Limb (tissue), 2 donors: ENCODE results near the gene COPS3.

Experiments used
- DNase-seq, 2 donors: peaks; one replicate each; pipeline ENCODE4 v3.0.0-alpha.2; 2016; ENCODE audit errors: extremely low spot score in 2 of 2

The COPS3 gene

DNA sequence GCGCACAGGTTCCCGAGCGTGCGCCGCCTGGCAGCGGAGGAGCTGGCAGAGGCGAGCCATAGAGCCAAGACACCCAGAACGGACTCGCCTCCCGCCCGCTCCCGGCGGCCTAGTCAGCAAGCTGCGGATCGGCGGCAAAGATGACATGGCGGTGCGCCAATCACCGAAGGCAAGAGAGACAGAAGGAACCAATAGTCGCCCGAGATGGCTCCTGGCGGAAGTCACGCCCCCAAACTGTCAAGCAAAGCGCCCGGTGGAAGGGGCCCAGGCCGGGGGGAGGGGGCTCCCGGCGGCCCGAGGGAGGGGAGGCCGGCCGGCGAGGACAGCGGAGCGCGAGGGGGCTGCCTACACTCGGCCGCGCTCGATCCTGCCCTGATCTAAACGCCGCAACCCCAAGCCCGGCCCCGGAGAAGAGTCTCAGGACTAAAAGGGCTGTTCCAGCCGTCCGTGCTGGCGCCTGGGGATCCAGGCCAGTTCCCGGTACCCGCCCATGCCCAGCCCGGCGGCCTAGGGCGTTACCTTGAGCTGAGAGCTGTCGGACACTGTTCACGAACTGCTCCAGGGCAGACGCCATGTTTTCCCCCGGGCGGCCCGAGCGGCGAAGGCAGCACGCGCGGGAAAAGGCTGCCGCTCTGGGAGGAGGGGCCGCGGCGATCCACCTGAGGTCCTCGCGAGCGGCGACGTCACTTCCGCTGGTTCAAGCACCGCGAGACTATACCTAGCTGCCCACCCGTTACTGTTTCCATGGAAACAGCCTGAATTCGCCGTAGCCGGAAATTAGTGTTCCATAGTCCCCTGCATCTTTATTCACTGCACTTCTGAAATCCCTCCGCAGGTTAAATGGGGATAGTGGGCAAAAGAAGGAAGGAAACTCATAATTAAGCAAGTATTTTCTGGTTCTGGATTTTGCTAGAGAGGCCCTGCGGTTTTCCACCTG is at the start of gene COPS3:
TSS of gene COPS3 (minus strand) at position 634 of the 937 bp plus-strand sequence. CDS start at position 574, 60 bp downstream.
- DNase-seq = peak; percentile 97 to 98

DNA sequence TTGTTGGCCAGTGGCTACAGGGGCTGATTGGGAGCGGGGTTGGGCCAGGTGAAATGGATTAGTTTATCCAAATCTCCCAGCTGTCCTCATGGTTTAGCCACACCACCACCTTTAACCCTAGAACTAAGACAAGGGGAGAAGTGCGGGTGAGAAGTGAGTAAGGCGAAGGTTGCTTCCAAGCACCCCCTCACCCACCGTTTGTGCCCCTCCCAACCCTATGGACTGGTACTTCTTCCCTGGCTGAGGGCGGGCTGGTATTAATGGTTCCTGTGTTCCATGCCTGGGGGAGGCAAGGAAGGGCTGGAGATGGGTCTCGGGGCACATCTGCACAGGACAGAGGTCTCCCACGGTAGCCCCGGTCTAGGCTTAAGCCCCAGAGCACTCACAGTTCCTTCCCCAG is 47.2 kb upstream of the COPS3 start:
- DNase-seq = no peak

DNA sequence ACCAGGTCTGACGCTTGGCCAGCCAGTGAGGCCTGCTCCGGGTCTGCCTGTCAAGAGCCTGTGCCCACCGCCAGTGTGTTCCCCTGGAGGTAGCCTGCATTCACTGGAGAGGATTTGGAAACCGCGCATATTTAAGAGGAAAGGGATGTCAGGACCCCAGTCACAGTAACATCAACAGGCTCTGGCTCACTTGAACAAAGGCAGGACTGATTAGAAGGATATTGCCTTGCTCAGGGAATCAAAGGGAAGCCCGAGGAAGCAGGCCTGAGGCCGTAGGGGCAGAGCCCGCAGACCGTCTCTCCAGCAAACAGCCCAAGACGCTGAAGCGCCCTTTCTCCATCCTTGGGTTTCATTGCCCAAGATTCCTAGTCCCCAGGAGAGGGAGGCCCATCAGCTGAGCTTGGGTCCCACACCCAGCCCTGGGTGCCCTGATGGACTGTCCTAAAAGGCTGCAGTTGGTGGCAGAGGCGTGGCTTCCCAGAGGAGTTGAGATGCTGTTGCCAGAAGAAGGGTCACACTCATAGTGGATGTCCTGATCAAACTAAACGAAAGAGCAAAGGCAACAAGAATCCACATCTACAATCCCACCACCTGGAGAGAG is 45.3 kb upstream of the COPS3 start:
- DNase-seq = no peak

DNA sequence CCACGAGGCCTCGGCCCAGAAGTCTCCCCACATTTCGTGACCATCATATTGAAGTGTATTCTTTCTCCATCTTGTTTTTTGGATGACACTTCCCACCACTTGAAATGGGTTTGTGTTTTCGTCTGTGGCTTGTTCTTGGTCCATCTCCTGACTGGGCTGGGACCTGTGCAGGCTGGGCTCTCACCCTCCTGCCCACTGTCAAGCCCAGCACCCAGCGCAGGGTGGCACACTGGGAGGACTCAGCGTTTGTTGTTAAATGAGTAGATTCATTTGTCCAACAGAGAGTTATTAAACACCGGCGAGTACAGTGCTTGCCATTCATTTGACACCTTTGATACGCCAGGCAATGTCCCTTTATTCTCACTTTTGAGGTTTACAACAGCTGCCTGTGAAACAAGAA is 44.8 kb upstream of the COPS3 start:
- no peak for DNase-seq

DNA sequence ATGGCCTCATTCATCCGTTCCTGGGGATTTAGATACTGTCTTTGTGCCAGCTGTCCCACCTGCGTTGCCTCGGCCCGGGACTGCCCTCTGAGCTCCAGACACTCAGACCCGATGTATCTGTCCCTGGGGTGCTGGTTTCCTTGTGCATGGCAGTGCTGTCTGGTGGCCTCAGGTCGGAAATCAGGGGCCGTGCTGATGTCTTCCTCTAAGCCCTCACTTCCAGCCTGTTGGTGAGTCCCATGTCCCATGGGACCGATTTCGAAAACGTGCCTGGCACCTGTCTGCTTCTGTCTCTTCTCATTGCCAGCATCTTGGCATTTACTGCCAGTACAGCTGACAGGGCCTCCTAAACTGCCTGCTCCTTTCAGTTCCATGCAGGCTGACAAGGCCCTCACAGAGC is 44.2 kb upstream of the COPS3 start:
- no peak for DNase-seq

DNA sequence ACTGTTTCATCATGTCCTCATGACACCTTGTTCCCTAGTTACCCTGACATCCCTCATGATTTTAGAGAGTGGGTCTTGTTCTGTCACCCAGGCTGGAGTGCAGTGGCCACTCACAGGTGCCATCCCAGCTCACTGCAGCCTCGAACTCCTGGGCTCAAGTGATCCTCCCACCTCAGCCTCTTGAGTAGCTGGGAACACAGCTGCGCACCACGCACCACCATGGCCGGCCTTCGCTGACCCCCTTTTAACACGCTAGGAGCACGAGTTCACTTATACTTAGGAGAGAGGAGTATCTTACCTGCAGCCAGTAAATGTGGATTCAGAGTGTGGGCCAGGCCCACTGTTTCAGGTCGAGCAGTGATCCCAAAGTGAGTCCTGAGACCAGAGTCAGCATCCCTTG is 43.6 kb upstream of the COPS3 start:
- no peak for DNase-seq

DNA sequence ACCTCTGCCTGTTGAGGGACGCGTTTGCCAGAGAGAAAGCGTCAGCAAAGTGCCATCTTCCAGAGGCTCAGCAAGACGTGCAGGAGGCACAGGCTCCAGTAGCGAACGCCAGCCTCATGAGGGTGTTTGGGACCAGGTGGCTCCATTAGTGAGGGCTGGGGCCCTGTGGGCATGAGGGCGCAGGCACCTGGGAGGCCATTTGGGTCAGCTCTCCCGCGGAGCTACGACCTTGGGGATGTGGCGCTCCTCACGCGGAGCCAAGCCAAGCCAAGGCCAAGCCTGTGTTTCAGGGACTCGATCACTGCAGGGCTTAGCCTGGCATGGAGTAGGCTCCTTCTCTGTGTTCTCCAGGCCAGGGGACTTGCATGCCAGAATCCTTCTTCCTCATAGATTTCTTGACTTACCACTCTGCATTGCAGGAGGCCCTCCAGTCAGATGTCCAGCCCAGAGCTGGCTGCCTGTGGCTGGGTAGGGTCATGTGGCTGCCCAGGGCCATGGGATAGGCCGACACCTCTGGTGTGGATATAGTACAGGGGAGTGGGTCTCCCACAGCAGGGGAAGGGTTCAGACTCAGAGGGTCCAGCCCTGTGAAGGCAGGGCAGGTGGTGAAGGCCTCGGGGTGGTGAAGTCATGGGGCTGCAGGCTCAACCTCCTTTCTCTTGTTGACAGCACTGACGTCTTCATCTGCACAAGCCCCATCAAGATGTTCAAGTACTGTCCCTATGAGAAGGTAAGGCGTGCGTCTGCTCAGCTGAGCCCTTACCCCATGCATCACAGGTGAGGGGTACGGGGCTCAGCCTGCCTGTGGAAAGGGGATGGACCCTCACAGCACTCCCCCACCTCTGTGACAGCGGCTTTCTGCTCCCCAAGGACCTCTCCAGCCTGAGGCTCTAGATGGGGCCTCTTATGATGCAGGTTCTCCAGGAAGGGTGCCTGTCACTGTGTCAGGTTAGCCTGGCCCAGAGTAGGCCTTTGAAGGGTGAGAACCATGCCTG is 41.8 kb upstream of the COPS3 start:
- DNase-seq = no peak

DNA sequence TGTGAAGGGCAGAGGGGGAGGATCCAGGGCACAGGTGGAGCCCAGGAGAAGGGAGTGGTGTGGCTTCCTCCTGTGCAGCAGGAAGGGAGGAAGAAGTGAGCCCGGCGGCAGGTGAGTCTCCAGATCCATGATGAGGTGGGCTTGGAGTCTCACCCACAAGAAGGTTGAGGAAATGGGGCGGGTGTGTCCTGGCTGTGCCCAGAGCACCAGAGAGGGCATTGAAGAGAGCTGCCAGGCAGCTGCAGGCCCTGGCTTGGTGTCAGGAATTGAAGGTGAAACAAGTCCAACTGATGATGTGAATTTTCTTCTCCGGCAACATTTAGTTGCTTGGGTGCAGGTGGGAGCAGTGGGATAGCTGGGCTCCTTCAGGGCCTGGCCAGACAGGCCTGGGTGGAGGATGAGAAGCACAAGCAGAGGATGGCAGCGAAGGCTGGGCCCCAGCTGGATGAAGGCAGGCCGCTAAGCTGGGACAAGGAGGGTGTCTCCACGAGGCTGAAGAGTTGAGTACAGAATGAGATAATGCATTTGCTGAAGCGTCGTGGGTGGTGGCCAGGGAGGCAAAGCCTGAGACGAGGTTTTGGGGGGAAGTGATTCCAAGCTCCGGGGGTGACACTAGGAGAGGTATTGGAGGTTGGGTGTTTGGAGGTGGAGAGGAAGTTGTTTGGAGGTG is 40.4 kb upstream of the COPS3 start:
- DNase-seq = no peak

DNA sequence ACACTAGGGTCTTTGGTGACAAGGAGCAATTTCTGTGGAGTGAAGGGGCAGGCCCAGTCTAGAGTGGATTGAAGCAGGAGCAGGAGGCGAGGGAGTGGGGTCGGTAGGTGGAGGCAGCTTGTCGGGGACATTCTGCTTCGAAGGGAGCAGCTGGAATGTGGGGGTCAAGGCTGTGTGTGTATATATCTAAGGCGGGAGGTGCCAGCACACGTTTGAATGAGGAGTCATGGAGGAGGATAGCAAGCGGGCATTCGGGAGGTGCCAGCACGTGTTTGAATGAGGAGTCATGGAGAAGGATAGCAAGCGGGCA is 39.8 kb upstream of the COPS3 start:
- no peak for DNase-seq

DNA sequence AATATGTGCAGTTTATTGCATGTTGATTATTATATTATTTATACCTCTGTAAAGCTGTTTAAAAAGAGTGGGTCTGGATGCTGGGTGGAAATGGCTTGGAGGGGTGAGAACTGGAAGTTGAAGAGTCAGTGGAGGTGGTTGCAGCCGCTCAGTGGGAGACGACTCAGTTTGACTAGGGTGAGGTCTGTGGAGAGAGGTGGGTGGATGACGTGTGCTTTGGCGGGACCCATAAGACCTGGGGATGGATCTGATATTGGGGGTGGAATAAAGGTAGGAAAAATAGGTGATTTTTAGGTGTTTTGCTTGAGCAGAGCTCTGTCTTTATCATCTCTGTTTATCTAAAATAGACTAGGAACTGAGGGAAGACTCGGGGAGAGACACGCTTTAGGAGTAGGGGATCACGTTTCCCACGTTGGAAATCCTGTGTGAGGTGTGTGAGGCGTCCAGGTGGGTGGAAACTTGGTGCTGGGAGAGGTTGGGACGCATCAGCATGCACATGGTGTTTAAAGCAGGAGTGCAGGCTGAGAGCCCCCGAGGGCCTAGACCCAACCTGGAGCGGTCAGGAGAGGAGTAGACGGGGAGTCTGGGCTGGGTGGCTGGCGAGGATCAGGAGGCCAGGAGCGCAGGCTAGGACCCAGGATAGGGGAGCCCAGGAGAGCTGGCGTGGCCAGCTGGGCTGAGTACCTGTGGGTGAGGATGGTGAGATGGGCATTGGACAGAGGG is 39.3 kb upstream of the COPS3 start:
- no peak for DNase-seq

DNA sequence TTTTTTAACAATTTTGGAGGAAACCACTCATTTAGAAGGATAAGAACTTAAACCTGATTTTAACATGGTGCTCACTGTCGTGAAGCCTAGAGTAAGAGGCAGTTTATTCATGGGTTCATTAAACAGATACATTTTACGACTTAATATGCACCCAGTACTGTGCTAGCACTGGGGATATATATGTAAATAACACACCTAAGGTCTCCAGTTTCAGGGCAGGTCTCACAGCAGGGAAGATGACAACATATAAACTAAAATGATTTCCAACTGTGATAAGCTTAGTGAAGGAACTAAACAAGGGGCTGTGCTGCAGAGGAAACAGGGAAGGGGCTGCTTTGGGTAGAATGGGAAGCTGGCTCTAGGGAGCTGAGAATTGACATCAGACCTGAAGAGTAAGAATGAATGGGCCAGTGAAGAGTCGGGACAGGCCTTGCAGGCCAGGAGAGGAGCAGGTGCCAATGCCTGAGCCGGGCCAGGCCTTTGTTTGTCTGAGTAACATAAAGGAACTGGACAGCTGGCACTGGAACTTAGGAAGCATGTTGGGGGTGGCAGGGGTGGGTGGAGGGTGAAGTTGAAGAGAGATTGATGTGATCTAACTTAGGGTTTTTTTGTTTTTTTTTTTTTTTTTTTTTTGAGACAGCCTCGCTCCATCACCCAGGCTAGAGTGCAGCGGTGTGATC is 34.2 kb upstream of the COPS3 start:
- no peak for DNase-seq

DNA sequence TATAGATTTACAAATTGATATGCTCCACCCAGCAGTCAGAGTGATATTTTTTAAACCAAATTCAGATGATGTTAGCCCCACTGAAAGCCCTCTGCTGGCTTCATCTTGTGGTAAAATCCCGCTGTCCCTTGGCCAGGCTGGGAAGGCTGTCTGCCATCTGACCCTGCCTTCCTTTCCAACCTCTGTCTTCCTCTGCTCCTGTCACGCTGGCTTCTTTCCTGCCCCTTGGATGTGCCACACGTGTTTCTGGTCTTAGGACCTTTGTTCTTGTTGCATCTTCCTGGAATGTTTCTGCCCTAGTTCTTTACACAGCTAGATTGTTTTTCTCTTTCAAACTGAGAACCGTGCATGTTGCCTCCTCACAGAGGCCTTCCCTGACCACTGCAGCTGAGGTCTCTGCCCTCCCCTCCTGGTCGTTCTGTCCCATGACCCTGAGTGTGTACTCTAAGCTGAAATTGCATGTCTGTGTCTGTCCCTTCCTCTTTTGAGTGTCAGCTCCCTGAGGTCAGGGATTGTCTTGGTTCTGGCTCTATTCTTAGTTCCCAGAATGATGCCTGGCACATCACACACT is 33.5 kb upstream of the COPS3 start:
- DNase-seq = no peak

DNA sequence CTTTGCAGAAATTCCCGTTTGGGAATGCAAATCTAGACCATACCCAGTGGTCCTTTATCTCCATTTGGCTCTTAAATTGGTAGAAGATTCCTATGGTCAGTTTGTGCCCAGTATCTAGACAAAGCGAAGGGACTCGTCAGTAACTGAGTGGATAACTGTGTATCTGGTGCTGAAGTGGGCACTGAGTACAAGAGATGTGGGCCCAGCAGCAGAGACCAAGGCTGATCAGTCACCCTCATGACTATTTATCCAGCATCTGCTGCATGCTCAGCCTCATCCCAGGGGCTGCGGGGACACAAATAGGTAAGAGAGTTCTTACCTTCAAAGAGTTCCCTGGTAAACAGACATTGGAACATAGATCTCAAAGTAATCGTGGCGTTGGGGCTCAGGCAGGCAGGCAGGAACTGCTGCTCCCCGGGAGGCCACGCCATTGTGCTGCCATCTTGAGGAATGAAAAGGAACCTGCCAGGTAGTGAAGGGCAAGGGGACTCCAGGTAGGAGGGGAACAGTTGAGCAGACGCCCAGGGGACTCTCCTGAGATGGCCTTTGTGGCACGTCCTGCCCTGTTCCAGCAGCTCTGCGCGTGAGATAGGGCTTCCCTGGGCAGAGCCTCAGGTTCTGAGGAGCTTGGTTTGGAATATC is 32.4 kb upstream of the COPS3 start:
- DNase-seq = no peak

DNA sequence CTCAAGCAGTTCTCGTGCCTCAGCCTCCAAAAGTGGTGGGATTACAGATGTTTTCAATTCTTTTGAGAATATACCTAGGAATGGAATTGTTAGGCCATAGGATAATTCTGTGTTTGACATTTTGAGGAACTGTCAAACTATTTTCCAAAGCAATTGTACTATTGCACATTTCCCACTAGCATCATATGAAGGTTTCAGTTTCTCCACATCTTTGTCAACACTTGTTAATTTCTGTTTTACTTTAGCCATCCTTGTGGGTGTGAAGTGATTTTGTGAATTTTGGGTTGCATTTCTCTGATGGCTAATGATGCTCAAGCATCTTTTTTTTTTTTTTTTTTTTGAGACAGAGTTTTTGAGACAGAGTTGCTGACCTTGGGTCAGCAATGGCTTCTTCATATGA is 28.3 kb upstream of the COPS3 start:
- no peak for DNase-seq

DNA sequence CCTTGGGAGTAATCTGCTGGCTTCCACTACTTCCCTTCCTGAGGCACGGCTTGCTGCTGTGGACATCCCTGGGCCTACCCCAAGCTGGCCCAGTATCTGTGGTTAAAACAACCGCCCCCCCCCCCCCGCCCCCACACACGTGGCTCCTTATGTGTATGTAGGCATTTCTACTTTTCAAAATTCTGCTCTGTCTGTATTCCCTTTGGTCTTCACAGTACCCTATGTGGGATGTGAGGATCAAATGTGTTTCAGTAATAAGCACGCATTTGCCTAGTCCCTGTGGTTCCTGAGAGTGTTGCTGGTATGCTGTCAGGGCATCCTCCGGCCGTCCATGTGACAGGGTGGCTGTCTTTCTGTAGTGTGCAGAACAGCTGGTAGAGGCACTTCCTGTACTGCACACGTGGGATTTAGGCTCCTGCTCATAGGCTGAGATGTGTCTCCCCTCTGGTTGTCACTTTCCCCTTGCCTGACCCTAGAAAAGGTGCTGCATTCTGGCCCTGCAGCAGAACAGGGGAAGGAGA is 24.3 kb upstream of the COPS3 start:
- no peak for DNase-seq

DNA sequence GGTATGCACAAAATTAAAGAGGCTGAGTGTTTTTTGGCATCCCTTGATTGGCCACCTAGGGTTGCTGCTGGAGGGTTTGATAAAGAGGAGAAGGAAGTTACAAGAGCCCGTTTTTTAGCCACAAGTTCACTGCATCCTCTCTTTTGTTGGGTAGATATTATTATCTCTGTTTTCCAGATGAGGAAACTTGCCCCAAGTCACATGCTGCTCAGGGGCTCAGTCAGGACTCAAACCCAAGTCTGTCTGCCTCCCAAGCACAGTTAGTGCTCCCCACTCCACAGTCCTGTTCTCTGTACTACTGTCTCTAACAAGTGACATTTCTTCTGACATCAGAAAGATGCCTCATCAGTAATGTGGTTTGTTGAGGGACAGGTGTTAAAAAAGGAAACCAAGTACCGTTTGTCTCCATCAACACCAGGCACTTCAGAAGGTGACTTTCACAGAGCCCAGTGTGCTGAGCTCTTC is 23.5 kb upstream of the COPS3 start:
- no peak for DNase-seq

DNA sequence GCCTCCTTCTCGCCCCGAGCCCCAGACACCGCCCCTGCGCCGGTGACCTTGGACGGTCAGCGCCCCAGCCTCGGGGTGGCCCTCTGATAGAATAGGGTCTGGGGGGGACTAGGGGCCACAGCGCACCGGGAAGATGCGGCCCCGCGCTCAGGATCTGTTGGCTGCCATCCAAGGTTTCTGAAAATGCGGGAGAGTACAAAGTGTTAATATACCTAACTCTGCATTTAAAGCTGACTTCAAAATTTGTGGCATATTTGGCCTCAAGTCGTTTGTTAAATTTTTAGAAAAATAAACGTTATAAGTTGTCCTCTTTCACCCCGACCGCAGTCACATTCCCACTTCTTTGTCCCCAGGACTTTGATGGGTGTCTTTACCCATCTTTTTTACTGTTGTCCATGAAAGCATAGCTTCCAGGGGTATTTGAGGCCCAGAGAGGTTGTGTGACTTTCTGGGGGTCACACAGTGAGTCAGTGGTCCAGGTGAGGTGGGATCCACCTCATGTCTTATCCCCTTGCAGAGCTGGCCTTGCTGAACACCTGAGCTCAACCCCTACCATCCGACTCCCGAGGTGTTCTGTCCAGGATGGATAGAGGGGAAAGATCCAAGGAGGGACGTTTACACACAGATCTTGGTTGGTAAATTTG is 22.9 kb upstream of the COPS3 start:
- no peak for DNase-seq
